AG04450 (cell line): ENCODE results near the gene ZNF678. TPM values are rescaled to one million over a fixed set of nuclear protein-coding genes. Genes with fewer than 3 reads are reported as not detected.

Source experiments
- CTCF ChIA-PET: fragments of 300-600, 350-600 bp; formaldehyde crosslinking; extraction: SDS; loops from one replicate; lab custom pipeline; 2022; ENCODE audit warnings: antibody characterized with exemption, inconsistent platforms; lab: Charles Lee
- POLR2A ChIA-PET: fragments of 350-600 bp; formaldehyde crosslinking; extraction: SDS; loops from one replicate; lab custom pipeline; 2021; ENCODE audit warnings: antibody characterized with exemption, inconsistent platforms; lab: Yijun Ruan, JAX
- DNase-seq: peaks from one replicate; pipeline ENCODE4 v3.0.0-alpha.2; 2011; ENCODE audit warnings: low read depth, low spot score
- H3K27ac ChIP-seq: one replicate; pipeline ENCODE4 v1.5.1; 2012; ENCODE audit warnings: low read depth, low read length, control low read depth
- H3K27me3 ChIP-seq: one replicate; pipeline ENCODE4 v1.6.0; 2012; ENCODE audit warnings: low read length; ENCODE audit not compliant: control insufficient read depth, insufficient read depth
- H3K4me3 ChIP-seq: 2 replicates; pipeline ENCODE4 v1.5.1; 2011; ENCODE audit warnings: mild to moderate bottlenecking, low read depth, low read length, control low read depth
- H3K9me3 ChIP-seq: 2 replicates; pipeline ENCODE4 v1.5.1; 2012; ENCODE audit warnings: low read length; ENCODE audit not compliant: control insufficient read depth, insufficient read depth
- polyA plus RNA-seq: library from polyadenylated mRNA; depleted of rRNA; stranded (reverse); fragments of >200 nt; gene quantifications from 2 replicates; pipeline ENCODE4 v1.2.3, GENCODE V29; 2011
- TF ChIP-seq, protein P1 (sequence below): IDR thresholded peaks from 2 replicates; pipeline ENCODE4 v1.5.1; 2011; ENCODE audit warnings: low read depth, low read length, control low read depth, inconsistent platforms

The ZNF678 gene
- polyA plus RNA-seq, 1 experiment: 3.7 TPM

DNA sequence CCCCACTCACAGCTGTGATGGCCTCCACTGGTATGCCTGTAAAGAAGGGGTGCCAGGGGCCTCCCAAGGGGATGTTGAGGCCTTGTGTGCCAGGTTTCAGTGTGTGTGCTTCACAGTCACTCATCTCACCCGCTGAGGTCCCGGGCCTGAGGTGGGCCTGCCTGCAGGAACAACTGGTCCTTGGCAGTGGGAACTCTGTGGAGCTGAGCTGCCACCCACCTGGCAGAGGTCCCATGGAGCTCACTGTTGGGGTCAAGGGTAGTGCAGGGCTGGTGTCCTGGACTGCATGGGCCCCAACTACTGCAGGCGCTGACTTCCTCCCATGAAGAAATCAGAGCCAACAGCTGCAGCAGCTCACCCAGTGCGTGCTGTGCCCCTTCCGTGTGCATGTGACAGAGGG is 17.3 kb upstream of the ZNF678 start:
- Histone ChIP-seq H3K9me3 (peaks cover 7% of the 10 kb centered on the region; the same call in 1 of the 2 replicates), H3K4me3 (no peak overlapping the region), H3K27ac (no peak overlapping the region), H3K27me3 (no peaks in the 10 kb centered on the region)
- CTCF ChIA-PET: no interaction called here
- TF ChIP-seq, protein P1, sequence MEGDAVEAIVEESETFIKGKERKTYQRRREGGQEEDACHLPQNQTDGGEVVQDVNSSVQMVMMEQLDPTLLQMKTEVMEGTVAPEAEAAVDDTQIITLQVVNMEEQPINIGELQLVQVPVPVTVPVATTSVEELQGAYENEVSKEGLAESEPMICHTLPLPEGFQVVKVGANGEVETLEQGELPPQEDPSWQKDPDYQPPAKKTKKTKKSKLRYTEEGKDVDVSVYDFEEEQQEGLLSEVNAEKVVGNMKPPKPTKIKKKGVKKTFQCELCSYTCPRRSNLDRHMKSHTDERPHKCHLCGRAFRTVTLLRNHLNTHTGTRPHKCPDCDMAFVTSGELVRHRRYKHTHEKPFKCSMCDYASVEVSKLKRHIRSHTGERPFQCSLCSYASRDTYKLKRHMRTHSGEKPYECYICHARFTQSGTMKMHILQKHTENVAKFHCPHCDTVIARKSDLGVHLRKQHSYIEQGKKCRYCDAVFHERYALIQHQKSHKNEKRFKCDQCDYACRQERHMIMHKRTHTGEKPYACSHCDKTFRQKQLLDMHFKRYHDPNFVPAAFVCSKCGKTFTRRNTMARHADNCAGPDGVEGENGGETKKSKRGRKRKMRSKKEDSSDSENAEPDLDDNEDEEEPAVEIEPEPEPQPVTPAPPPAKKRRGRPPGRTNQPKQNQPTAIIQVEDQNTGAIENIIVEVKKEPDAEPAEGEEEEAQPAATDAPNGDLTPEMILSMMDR: no peak
- POLR2A ChIA-PET: interaction anchor here (1.0 kb wide), 1 partner anchor 18 kb away, joined by 4 read pairs; the partner anchor contains the start of gene ZNF678
- DNase-seq: no peak

- no peak overlapping the region for H3K27ac ChIP-seq
- POLR2A ChIA-PET: no interaction called here
- CTCF ChIA-PET: no interaction called here
- TF ChIP-seq, protein P1: no peak
- H3K27me3 ChIP-seq: no peaks in the 10 kb centered on the region
- H3K4me3 ChIP-seq: no peak overlapping the region
- peaks cover 7% of the 10 kb centered on the region; the same call in 1 of the 2 replicates for H3K9me3 ChIP-seq
- DNase-seq: no peak
These were observed 16.6 kb upstream of the ZNF678 start for GRCh38 chr1:227546598-227547309.

GRCh38 chr1:227547310-227548118 is 15.8 kb upstream of the ZNF678 start:
- H3K9me3 ChIP-seq: peaks cover 7% of the 10 kb centered on the region; the same call in 1 of the 2 replicates
- POLR2A ChIA-PET: no interaction called here
- no peak overlapping the region for H3K27ac ChIP-seq
- no peak for DNase-seq
- CTCF ChIA-PET: no interaction called here
- H3K4me3 ChIP-seq: no peak overlapping the region
- no peaks in the 10 kb centered on the region for H3K27me3 ChIP-seq
- TF ChIP-seq, protein P1: no peak

- POLR2A ChIA-PET: no interaction called here
- no peak for DNase-seq
- no peak overlapping the region for H3K27ac ChIP-seq
- peaks cover 7% of the 10 kb centered on the region; the same call in 1 of the 2 replicates for H3K9me3 ChIP-seq
- no peaks in the 10 kb centered on the region for H3K27me3 ChIP-seq
- CTCF ChIA-PET: interaction anchor here (1.3 kb wide), 1 partner anchor 9 kb away, joined by 3 read pairs; no protein-coding TSS in a partner anchor
- TF ChIP-seq, protein P1: no peak
- no peak overlapping the region for H3K4me3 ChIP-seq
These were observed 15.3 kb upstream of the ZNF678 start for GRCh38 chr1:227548119-227548397.

GRCh38 chr1:227548448-227548847 is 14.9 kb upstream of the ZNF678 start:
- Histone ChIP-seq H3K9me3 (peaks cover 5% of the 10 kb centered on the region; the same call in 1 of the 2 replicates), H3K27ac (no peak overlapping the region), H3K27me3 (no peaks in the 10 kb centered on the region), H3K4me3 (no peak overlapping the region)
- no peak for DNase-seq
- ChIA-PET CTCF (interaction anchor here (1.3 kb wide), 1 partner anchor 9 kb away, joined by 3 read pairs; no protein-coding TSS in a partner anchor), POLR2A (no interaction called here)
- TF ChIP-seq, protein P1: no peak
